ENCODE results near the gene PDZK1IP1.
"Not testable (repeated sequence)": the region's sequence is repeated elsewhere in the genome, so short reads cannot be mapped to it uniquely, and the experiment has no call there.

PDZK1IP1 gene

DNA sequence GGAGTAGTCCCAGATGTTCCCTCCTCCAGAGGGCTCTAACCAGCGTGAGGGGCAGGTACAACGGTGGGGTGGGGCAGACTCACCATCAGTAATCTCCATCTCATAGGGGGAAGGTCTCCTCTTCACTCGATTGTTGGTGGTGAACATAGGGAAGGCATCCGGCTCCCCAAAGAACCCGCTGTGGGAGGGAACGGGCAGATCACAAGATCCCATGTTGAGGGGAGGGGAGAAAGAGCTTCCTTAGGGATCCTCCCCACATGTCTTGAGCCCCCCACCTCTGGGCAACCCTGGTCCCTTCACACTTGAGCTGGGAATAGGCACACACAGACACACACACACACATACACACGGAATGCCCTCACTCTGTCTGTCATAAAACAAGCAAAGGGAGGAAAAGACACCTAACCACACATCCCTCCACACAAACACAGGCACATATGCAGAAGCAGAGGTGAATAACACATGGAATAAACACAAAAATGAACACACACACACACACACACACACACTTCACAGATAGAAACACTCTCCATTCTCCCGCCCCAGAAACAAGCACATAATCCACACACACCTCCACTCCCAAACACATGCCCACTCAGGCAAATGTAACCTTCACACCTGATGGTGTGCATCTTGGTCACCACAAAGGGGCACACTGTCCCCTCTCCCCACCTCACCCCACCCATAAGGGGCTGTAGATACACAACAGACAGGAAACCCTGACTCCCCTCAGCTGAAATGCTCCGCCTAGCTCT is 34.3 kb upstream of the PDZK1IP1 start:
- no peak for DNase-seq (ENCODE audit: low read depth)

DNA sequence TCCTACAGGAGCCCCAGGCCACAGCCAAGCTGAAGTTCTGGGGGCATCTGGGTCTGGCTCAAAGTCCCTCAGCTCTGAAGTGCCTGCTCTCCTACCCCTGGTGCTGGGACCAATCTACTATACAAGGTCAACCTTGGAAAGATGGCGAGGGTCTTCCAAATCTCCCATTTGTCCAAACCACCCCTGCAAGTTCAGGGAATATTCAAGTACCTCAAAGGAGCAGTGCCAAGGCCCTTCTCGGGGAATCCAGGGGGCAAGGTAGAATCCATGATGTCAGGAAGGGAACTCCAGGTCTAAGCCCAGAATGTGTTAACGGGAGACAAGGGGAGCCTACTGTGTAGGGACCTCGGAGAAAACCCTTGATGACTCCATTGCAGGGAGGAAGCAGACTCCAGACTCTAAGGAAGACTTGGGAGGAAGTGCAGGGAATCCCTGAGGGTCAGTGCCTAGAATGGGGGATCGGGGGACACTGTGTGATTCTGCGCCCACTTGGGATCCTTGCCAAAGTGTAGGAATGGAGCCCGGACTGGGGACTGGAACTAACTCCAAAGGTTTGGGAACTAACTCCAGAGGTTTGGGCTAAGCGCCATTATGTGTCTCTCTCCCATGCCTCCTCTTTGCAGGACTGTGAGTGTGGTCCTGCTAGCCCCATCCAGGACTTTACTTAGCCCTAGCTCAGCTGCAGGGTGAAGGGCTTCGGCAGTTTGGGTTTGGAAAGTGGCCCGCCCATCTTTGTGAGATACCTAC is 33.5 kb upstream of the PDZK1IP1 start:
- no peak for DNase-seq (ENCODE audit: low read depth)

DNA sequence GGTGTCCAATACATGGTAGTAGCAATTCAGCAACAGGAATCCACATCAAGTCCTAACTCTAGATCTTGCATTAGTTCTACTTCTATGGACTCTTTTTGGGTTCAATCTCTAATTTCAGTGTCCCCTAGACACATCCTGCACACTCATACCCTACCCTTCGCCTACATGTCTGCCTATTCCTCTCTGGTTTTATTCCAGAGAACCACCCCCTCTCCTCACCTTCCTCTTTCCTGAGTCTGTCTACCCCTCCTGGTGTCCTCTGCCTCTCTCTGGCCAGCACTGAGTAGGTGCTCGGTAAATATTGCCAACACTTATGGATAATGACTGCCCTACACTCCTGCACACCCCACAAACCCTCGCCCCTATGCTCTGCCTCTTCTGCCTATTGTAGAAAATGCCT is 32.6 kb upstream of the PDZK1IP1 start:
- DNase-seq (ENCODE audit: low read depth): no peak

DNA sequence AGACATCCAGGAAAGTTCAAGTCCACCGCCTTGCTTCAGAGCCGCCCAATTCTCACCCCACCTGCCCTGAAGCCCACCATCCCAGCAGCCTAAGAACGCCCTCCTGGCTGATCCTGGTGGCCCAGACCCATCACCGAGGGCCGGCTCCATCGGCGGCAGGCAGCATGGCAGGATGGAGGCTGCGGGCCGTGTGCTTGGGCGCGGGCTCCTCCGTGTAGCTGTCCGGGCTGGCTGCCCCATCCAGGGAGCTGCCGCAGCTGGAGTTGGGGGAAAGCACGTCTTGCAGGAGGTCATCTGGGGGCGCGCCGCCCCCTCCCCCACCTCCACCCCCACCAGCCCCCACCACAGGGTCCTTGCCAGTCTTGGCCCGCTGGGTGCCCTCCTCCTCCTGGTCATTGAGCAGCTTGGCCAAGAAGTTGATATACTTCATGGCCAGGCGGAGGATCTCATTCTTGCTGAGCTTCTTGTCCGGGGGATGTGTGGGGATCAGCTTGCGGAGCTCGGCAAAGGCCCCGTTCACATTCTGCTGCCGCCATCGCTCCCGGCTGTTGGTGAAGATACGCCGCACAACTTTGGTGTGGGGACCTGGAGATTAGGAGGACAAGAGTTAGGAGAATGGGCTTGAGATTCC is 29.9 kb upstream of the PDZK1IP1 start:
- no peak for DNase-seq (ENCODE audit: low read depth)

DNA sequence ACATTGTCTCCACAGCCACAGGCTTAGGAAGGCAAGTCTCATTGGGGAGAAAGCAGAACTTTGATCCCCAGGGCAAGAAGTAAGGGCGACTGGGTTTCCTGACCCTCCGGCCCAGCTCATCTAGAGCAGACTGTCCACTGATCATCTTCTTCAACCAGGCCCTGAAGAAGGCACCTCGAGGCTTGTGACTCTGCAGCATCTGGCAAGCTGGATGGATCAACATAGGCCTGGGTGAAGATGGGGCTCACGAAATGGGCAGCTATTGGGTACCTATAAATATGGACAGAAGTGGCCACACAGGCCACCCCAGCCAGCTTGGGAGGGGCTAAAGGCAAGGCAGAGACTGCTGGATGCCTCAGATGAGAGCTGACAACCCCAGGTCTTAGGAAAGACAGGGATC is 29.2 kb upstream of the PDZK1IP1 start:
- no peak for DNase-seq (ENCODE audit: low read depth)

DNA sequence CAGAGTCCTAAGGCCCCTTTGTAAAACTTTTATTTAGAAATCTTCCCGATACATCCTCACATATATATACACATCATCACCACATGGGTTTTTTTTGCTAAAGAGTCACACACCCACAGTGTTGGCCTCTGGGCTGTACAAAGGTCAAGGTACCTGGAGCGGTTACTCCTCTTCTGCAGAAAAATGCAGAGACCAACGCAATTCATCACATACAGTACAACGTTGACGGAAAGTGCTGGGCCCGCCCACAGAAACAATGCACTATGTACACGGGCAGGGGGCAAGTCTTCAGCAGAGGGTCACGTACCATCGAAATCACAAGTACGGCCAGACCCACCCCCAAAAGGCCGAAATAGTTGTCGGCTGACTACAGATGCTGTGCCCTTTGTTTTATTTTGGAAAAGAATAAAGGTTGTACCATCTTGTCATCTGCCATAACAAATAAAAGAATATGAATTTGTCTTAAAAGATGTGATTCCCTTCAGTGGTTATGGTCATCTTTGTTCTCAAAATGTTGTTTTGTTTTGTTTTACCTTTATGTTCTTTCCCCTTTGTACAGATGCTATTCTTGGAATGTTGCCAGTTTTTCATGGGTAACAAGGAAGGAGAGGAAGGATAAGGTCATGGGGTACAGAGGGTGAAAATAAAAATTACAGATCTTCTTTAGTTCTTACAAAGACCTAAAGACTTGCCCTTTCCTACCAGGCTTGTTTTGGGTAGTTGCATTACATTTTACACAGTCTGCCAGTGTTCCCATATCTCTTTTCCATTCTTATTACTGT is 26.6 kb upstream of the PDZK1IP1 start:
- no peak for DNase-seq (ENCODE audit: low read depth)

DNA sequence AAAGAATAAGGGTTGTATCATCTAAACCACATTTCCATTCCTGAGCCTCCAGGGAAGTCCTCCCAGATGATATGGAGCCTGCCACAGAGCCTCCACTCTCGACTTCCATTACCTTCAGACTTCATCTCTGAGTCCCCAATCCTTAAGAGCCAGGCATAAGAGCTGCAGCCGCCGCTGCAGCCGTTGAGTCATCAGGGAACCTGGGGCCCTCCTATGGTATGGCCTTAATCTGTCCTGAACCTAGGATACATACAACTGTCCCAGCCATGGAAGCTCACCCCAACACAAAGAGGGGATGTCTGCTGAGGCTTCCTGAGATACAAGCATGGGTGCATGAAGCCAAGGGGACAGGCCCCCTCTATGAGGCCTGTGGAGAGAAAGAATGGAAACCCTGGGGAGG is 25.9 kb upstream of the PDZK1IP1 start:
- DNase-seq (ENCODE audit: low read depth): no peak

DNA sequence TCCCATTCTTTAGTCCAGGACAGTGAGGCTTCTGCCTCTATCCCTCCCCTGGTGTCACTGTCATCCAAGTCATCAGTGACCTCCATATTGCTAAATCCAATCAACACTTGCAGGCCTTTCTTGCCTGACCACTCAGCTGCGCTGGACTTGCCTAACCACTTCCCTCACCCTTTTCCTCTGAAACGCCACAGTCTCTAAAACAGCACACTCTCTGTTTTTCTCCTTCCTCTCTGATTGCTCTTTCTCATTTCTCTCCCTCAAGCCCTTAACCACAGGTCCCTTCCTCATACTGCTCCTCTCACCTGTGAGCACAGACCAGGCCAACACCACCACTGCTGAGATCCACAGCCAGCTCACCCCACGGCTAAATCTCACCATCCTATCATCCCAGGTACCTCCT is 24.7 kb upstream of the PDZK1IP1 start:
- no peak for DNase-seq (ENCODE audit: low read depth)

DNA sequence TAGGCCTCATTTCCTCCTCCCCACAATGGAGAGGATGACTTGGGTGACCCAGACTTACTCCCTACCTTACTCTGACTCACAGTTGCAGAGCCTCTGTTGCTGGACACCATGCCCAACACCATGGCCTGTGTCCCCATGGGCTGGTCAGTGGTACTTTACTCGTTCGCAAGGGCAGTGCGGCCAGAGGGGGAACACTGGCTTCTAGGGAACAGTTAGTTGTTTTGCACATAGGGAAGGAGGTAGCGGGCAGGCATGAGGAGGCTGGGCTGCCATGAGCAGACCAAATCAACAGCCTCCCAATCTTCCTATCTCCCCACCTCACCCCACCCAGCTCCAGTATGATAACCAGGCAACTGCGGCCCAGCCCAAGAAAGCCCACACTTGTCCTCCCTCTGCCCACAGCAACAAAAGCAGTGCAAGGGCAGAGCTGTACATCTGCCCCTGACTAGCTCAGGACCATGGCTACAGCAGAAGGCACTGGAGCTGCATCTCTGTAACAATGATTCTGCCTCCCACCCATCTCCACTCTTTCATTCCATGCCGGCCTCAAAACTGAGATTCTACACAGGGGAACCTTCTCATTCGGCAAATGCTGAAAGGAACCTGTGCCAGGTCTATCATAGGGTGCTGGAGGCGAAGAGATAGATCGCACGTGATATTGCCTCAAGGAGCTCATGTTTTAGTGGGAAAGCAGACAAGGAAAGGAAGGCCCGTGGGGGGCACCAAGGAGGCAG is 23.6 kb upstream of the PDZK1IP1 start:
- DNase-seq (ENCODE audit: low read depth): no peak

DNA sequence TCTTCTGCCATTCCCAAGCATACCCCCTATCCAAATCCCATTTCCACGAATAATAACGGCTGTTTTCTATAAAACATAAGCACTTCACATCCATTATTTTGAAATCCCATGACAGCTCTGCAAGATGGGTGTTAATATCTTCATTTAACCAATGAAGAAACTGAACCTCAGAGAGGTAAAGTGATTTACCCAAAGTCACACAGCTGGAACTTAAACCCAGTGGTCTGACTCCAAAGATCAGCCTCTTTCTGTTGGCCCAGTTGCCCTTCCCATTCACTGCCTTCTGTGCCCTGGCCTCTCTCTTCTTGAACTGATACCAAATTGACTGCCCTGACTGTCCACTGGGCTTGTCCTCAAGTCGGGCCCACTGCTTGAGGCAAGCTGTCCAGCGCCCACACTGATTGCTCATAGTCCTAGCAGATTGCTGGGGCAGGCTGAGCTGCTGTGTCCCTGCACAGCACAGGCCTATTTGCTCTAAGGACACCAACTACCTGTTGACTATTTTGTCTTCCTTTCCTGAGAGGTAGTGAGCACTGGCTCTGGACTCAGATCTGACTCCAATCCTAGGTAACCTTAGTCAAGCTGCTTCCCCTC is 22.9 kb upstream of the PDZK1IP1 start:
- no peak for DNase-seq (ENCODE audit: low read depth)

DNA sequence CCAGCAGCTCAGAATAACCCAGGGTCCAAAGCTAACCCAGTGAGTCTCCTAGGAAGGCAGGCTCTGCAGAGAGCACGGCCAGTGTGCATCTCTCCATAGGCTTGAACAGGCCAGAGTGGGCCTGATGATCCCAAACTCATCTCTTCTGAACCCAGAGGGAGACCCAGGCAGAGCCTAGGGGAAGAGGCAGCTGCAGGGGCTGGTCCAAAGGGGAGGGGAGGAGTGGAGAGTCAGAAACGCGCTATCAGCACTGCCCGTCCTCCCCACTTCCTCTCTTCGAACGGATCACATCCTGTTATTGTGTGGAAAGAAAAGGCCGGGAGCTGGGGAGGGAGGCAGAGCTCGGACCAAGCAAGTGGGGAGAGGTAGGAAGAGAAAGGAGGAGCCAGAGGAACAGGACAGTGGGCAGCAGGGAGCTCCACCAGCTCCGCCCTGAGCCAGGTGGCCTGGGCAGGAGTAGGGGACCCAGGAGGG is 22.0 kb upstream of the PDZK1IP1 start:
- DNase-seq (ENCODE audit: low read depth): no peak

DNA sequence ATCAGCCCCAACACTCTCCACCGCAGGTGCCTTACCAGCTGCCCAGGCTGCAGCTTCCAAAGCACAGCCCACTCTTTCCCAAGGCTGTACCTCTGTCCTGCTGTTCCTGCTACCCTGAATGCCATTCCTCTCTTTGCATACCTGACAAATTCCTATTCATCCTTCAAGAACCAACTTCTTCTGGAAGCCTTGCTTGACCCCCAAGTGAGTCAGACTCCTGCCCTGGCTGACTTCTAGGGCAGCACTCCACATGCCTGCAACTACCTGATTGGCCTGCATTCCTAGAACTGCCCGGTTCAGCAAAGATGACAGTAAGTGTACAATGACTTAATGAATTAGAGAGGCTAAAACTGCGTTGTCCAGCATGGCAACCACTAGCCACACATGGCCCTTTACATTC is 20.8 kb upstream of the PDZK1IP1 start:
- DNase-seq (ENCODE audit: low read depth): no peak

DNA sequence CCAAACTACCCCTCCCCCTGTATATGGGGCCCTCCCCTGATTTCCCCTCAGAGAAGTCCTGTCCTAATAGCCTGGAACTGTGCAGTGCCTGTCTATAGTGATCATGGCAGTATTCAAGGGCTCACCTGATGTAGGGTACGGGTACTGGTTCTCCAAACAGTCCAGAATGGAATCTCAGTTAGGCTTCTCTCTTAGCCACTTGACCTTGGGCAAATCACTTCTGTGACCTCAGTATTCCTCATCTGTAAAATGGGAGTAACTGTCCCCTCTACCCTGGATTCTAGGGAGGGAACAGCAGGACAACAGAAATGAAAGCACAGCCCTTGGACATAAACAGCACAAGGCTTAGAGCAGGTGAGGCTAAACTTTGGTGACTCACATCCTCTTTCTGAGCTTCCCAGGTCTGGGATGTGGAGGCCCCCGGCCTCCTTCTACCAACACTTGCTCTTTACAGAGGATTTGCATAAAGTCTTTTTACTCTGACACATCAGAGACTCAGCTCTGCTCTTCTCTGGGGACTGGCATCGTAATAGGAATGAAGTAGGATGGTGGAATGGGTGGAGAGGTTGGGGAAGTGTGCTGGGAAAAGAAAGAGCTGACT is 20.0 kb upstream of the PDZK1IP1 start:
- no peak for DNase-seq (ENCODE audit: low read depth)

DNA sequence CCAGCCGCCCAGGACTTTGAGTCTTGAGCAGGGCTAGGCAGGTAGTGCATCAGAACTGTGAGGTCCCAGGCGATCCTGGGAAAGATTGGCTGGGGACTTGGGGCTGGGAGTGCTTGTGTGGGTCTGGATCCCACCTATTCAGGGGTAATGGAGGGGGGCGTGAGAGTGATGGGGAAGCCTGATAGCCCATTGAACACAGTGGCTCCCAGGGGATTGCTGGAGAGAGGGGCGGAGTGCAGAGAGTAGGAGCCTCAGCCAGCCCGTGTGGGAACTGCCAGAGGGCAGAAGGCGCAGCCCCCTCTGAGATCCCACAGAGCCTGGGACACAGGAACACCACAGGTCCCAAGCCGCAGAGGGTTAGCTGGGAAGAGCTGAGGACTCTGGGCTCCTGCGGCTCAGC is 19.3 kb upstream of the PDZK1IP1 start:
- no peak for DNase-seq (ENCODE audit: low read depth)

DNA sequence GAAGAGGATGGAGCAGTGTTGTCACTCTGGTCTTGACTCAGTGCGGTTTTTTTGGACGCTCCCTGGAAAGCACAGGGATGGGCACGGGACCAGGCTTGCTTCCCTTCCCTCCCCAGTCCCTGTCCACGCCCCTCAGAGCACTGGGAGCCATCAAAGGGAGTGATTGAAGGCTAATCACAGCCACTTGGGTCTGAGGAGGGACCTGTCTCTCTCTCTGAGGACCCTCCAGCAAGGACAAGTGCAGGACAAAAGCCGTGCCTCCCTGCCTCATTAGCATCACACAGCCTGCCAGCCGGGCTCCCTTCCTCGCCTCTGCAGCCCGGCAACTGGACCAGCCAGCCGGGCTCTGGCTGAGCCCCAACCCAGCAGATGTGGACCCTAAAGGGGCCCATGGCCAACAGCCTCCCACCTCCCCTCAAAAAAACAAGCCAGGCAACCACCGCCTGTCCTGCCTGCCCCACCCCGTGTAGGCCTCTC is 18.6 kb upstream of the PDZK1IP1 start:
- DNase-seq (ENCODE audit: low read depth): no peak

DNA sequence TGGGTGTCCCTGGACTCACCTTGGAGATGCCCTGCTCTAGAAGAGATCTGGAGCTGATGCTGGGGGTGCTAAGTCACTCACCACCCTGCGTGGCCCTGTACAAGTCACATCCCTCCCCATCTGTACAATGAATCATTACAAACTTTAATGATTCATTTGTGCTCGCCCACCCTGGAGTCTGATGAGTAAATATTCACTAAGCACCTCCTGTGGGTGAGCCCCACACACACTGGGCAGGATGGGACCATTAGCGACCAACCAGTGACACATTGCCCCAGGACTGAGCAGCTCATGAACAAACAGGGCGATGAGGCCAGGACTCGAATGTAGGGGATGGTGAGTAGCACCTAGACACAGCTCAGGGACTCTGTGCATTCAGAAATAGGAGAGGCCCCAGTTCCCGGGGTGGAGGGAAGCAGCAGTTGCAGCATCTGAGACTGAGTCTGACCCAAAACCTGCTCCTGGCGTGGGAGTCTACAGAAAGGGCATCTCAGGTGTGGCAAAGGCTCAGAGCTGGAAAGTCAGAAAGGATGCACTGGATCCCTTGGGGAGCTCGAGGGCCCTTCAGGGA is 18.1 kb upstream of the PDZK1IP1 start:
- DNase-seq (ENCODE audit: low read depth): no peak

DNA sequence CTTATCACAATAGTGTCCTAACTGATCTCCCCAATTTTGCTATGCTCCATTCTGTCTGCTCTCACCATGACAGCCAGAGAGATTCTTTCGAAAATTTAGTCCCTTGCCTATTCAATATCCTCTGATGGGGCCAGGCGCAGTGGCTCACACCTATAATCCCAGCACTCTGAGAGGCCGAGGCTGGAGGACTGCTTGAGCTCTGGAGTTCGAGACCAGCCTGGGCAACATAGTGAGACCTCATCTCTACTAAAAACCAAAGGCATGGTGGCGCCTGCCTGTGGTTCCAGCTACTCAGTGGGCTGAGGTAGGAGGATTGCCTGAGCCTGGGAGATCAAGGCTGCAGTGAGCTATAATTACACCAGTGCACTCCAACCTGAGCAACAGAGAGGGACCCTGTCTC is 16.1 kb upstream of the PDZK1IP1 start:
- DNase-seq (ENCODE audit: low read depth): no peak

DNA sequence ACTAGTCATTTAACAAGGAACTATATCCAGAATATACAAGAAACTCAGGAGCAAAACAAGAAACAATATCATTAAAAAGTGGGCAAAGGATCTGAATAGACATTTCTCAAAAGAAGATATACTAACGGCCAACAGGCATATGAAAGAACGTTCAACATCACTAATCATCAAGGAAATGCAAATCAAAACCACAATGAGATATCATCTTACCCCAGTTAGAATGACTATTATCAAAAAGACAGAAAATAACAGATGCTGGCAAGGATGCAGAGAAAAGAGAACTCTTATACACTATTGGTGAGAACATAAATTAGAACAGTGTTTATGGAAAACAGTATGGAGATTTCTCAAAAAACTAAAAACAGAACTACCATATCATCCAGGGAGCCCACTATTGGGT is 13.7 kb upstream of the PDZK1IP1 start:
- DNase-seq (ENCODE audit: low read depth): not testable (repeated sequence)

DNA sequence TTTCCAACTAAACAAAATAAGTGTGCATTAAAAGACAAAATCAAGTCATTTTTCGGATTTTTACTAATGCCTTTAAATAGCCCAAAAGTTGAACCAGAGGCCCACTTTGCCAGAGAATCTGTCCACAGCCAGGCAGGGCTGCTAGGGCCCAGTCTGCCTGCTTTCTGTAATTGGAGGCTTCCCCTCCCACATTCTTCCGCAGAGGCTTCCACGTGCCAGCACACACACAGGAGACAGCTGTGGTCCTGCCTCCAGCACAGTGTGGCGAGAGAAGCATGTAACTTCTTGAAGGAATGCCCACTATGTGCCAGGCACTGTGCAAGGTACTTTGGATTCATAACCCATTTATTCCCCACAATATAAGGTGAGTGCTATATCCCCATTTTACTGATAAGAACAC is 11.3 kb upstream of the PDZK1IP1 start:
- no peak for DNase-seq (ENCODE audit: low read depth)

DNA sequence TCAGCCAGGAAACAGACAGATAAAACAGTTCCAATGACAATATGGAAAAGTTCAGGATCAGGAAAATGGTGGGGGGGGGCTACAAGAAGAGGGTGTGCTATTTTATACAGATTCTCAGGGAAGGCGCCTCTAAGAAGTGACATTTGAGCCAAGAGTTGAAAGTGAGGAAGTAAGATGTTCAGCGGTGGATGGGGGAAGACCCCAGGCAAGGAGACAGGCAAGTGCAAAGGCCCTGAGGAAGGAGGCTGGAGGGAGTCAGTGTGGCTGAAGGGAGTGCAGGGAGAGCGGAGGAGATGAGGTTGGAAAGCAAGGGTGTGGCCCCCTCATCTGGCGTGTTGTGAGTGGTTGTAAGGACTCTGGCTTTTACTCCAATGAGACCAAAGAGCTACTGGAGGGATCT is 8.4 kb upstream of the PDZK1IP1 start:
- no peak for DNase-seq (ENCODE audit: low read depth)

Data from GM04503 (cell line).